NCI-H2196 (cell line): Measurements from ENCODE around the gene NCR3LG1.
"Not testable (repeated sequence)": the region's sequence is repeated elsewhere in the genome, so short reads cannot be mapped to it uniquely, and the experiment has no call there.

ENCODE experiments used
- DNase-seq: peaks from one replicate; lab custom pipeline; 2025; ENCODE audit not compliant: unreplicated experiment; lab: John Stamatoyannopoulos, UW

The NCR3LG1 gene

DNA sequence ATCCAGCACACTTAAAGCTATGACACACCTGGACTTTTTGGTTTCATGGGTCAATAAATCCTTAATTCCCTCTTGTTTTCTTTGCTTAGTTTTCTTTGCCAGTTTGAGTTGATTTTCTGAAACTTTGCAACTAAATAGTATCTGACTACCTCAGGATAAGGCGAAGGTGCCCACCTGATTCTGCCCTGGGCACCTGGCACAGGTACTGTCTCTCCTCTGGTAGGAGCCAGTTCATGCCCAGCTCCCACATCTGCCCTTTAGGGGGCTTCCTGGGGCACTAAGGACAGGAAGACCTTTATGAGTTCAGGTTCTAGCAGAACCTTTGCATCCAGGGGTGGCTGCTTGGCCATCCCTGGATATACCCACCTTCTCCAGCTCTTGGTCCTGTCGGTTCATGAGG is 56.4 kb downstream of the NCR3LG1 start:
- no peak for DNase-seq

- DNase-seq: no peak
Measured at GRCh38 chr11:17408641-17409040, 57.0 kb downstream of the NCR3LG1 start.

GRCh38 chr11:17410606-17411379 is 59.2 kb downstream of the NCR3LG1 start:
- no peak for DNase-seq

DNA sequence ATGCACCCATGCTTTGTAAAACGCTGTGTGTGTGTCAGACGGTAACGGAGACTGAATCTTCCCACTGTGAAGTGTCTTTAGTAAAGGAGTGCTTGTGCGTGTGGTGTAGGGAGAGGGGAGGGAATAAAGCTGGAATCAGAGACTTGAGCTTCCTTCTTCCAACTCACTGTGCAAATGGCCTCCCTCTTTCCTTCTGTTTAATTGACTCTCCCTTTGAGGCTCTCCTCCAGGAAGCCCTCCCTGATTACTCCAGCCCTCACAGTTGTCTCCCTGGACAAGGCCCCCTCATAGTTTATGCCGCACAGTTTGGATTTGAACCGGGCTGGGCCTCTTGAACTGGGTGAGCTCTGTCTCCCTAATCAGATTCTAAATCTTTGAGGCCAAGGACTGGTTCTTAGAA is 59.8 kb downstream of the NCR3LG1 start:
- no peak for DNase-seq

DNA sequence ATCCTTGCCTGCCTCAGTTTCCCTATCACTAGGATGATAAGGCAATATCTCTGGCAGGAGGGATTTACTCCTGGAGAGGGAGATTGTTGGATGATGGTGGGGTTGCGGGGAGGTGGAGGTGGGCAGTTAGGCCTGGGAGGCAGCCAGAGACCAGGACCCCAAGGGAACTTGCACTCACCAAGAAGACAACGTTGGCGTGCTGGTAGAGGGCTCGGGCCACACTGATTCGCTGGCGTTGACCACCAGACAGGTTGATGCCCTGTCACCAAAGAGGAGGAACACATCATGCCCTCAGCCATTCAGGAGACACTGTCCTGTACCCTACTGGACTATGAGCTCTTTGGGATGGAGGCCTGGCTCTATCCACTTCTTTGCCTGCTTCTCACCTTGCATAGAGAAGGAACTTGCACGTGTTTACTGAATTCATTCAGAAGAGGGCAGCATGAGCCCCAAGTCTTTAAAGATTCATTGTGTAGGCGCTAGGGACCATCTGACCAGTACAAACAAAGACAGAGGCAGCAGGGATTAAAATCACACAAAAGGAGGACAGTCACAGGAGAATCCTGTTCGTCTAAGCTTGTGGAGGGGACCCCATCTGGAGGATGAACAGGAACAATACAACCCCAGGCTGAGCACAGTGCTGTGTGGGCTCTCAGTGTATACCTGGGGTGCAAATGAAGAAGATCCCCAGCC is 61.0 kb downstream of the NCR3LG1 start:
- DNase-seq: no peak

- DNase-seq: peak; percentile 65
Measured at GRCh38 chr11:17413414-17414316, 62.1 kb downstream of the NCR3LG1 start.

- DNase-seq: no peak
Measured at GRCh38 chr11:17414317-17414737, 62.7 kb downstream of the NCR3LG1 start.

DNA sequence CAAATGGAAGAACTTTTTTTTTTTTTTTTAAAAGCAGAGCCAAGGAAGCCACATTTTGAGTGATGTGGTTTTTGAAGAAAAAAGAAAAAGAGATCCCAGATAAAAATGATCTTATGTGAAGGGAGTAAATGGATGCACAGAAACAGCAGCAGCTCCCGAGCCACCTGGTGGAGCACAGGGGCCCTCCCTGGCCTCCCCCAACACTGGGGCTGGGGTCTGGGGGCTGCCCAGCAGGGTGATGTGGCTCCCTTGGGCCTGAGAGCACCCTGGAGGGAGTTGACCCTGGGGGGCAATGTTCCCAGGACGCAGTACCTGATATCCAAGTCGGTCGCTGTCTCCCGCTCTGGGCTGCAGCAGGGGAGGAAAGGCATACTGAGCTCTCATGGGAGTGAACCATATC is 63.4 kb downstream of the NCR3LG1 start:
- DNase-seq: no peak

DNA sequence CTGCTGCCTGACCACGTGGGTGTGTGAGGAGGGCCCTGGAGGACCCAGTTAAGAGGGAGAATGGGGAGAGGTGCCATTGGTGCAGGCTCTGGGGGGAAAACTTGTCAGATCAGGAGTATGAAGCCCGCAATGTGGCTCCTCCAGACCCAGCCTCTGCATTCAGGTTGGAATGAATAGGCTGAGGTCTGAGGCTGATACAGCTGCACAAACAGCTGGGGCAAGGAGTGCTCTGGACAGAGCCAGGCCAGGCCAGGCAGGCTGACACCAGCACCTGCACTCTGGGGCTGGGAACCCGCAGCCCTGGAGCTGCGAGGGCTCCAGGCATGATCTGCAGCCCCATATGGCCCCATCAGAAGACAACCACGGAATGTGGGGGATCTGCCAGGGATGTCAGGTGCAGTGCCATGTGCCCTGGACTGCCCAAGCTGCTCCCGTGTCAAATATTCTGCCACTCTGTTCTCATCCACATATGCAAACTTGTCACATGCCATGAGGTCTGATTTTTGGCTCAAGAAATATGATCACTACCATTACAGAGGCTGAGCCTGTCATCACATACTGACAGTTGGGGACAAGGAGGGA is 64.0 kb downstream of the NCR3LG1 start:
- DNase-seq: no peak

GRCh38 chr11:17416492-17416891 is 64.9 kb downstream of the NCR3LG1 start:
- DNase-seq: no peak

GRCh38 chr11:17418444-17419081 is 67.0 kb downstream of the NCR3LG1 start:
- DNase-seq: no peak

- DNase-seq: no peak
Measured at GRCh38 chr11:17421781-17422180, 70.2 kb downstream of the NCR3LG1 start.

GRCh38 chr11:17423533-17424310 is 72.1 kb downstream of the NCR3LG1 start:
- no peak for DNase-seq

DNA sequence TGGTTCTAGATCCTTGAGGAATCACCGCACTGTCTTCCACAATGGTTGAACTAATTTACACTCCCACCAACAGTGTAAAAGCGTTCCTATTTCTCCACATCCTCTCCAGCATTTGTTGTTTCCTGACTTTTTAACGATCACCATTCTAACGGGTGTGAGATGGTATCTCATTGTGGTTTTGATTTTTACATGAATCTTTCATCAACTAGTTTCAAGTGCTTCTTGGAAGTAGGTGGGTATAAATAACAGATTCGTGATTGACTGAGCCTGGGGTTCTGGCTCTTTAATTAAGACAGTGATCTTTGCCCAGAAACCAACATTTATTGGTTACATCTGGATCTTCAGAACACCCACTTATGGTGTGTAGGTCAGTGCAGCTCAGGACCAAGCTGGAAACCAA is 74.6 kb downstream of the NCR3LG1 start:
- DNase-seq: not testable (repeated sequence)
